GM18867 (cell line): ENCODE data around the gene FIGNL2.

ENCODE experiments used
- ATAC-seq: cut with Tn5 transposase; IDR thresholded peaks from one replicate; pipeline ENCODE4 v1.9.1; 2021; ENCODE audit warnings: mild to moderate bottlenecking, moderate library complexity; ENCODE audit not compliant: unreplicated experiment

Gene FIGNL2

GRCh38 chr12:51879102-51879501 lies 30.6 kb upstream of the FIGNL2 start:
- ATAC-seq, result no peak

GRCh38 chr12:51874486-51874885 lies 26.0 kb upstream of the FIGNL2 start:
- ATAC-seq, result no peak

GRCh38 chr12:51874000-51874399 lies 25.5 kb upstream of the FIGNL2 start:
- no peak for ATAC-seq

- ATAC-seq, result no peak
Observed at GRCh38 chr12:51873251-51873994, 24.9 kb upstream of the FIGNL2 start.

GRCh38 chr12:51872689-51872981 lies 24.1 kb upstream of the FIGNL2 start:
- ATAC-seq, result no peak

- ATAC-seq, result no peak
Observed at GRCh38 chr12:51871918-51872688, 23.6 kb upstream of the FIGNL2 start.

GRCh38 chr12:51871126-51871525 lies 22.6 kb upstream of the FIGNL2 start:
- ATAC-seq, result no peak

- ATAC-seq, result no peak
Observed at GRCh38 chr12:51870504-51870903, 22.0 kb upstream of the FIGNL2 start.

GRCh38 chr12:51869931-51870330 lies 21.4 kb upstream of the FIGNL2 start:
- ATAC-seq, result no peak

- no peak for ATAC-seq
Observed at GRCh38 chr12:51869496-51869865, 21.0 kb upstream of the FIGNL2 start.

GRCh38 chr12:51868821-51869495 lies 20.4 kb upstream of the FIGNL2 start:
- ATAC-seq, result no peak

GRCh38 chr12:51867796-51868428 lies 19.4 kb upstream of the FIGNL2 start:
- no peak for ATAC-seq

GRCh38 chr12:51867371-51867770 lies 18.9 kb upstream of the FIGNL2 start:
- ATAC-seq, result no peak

GRCh38 chr12:51866762-51867161 lies 18.2 kb upstream of the FIGNL2 start:
- ATAC-seq, result no peak

GRCh38 chr12:51866324-51866723 lies 17.8 kb upstream of the FIGNL2 start:
- ATAC-seq, result no peak

GRCh38 chr12:51865757-51866270 lies 17.3 kb upstream of the FIGNL2 start:
- ATAC-seq, result no peak

GRCh38 chr12:51864833-51865670 lies 16.5 kb upstream of the FIGNL2 start:
- no peak for ATAC-seq

- ATAC-seq, result no peak
Observed at GRCh38 chr12:51863933-51864832, 15.7 kb upstream of the FIGNL2 start.

GRCh38 chr12:51863363-51863932 lies 14.9 kb upstream of the FIGNL2 start:
- no peak for ATAC-seq
